Ovary (tissue), 3 donors: ENCODE results near the gene CCDC188.

ENCODE experiments used
- CTCF ChIP-seq, 3 donors: fragments of 450-650 bp in 2 of 3; fragments of 200-600 bp in 1 of 3; IDR thresholded peaks; one replicate each; pipeline versions ENCODE4 v1.5.1 to v1.8.0; 2016 to 2022; ENCODE audit warnings: antibody characterized with exemption in 3 of 3, mild to moderate bottlenecking in 1 of 3
- EP300 ChIP-seq: sonication (generic); formaldehyde crosslinking; IDR thresholded peaks from one replicate; pipeline ENCODE4 v1.6.1; 2017; ENCODE audit warnings: antibody characterized with exemption
- POLR2A ChIP-seq: fragments of 450-650 bp; IDR thresholded peaks from one replicate; pipeline ENCODE4 v1.6.1; 2017; ENCODE audit warnings: antibody characterized with exemption, mild to moderate bottlenecking, moderate library complexity
- donor health status: DM: no; HTN: no; CAD: no.

- TF ChIP-seq CTCF (IDR thresholded peaks at IDR 0.05) (no peak), POLR2A (no peak), EP300 (no peak)
Measured at GRCh38 chr22:20183101-20183500, 32.2 kb upstream of the CCDC188 start.
